DOHH2 (cell line): ENCODE measurements around the gene METRN.
"Not testable (repeated sequence)": the region's sequence is repeated elsewhere in the genome, so short reads cannot be mapped to it uniquely, and the experiment has no call there.

Experiments
- H3F3A ChIP-seq: fragments of 200-600 bp; sonication (generic), shearing (Covaris generic); 2 replicates; pipeline ENCODE4 v1.6.0; 2016; ENCODE audit warnings: antibody characterized with exemption, mild to moderate bottlenecking; ENCODE audit not compliant: control insufficient read depth, insufficient read depth
- H3K27ac ChIP-seq: fragments of 200-600 bp; sonication (generic); 2 replicates; pipeline ENCODE4 v1.5.1; 2014; ENCODE audit warnings: low read depth, mild to moderate bottlenecking, low read length, moderate library complexity
- H3K27me3 ChIP-seq: fragments of 200-600 bp; sonication (generic); 2 replicates; pipeline ENCODE4 v1.6.1; 2014; ENCODE audit warnings: mild to moderate bottlenecking, low read length, mixed read lengths; ENCODE audit not compliant: control insufficient read depth
- H3K36me3 ChIP-seq: fragments of 200-600 bp; sonication (generic); 2 replicates; pipeline ENCODE4 v1.6.1; 2014; ENCODE audit warnings: mild to moderate bottlenecking, low read length, moderate library complexity, mixed read lengths; ENCODE audit not compliant: control insufficient read depth
- H3K4me1 ChIP-seq: fragments of 200-600 bp; sonication (generic); 2 replicates; pipeline ENCODE4 v1.6.1; 2014; ENCODE audit warnings: mild to moderate bottlenecking, low read length, mixed read lengths; ENCODE audit not compliant: control insufficient read depth
- H3K4me2 ChIP-seq: fragments of 200-600 bp; sonication (generic); 2 replicates; pipeline ENCODE4 v1.6.0; 2014; ENCODE audit warnings: mild to moderate bottlenecking, low read length, moderate library complexity
- H3K4me3 ChIP-seq: fragments of 200-600 bp; sonication (generic); 2 replicates; pipeline ENCODE4 v1.5.1; 2014; ENCODE audit warnings: mild to moderate bottlenecking, low read length, mixed read lengths
- H3K79me2 ChIP-seq: fragments of 200-600 bp; sonication (generic); 2 replicates; pipeline ENCODE4 v1.6.1; 2014; ENCODE audit warnings: mild to moderate bottlenecking, low read length, mixed read lengths; ENCODE audit not compliant: control insufficient read depth
- H3K9me2 ChIP-seq: fragments of 200-600 bp; sonication (generic); replicated peaks from 2 replicates; pipeline ENCODE4 v1.6.1; 2014; ENCODE audit warnings: mild to moderate bottlenecking, low read length, mixed read lengths; ENCODE audit not compliant: control insufficient read depth
- H3K9me3 ChIP-seq: fragments of 200-600 bp; sonication (generic); 2 replicates; pipeline ENCODE4 v1.6.1; 2014; ENCODE audit warnings: antibody characterized with exemption, low read length, mixed read lengths; ENCODE audit not compliant: control insufficient read depth, insufficient read depth
- H4K20me1 ChIP-seq: fragments of 200-600 bp; sonication (generic); 2 replicates; pipeline ENCODE4 v1.6.0; 2014; ENCODE audit warnings: low read depth, mild to moderate bottlenecking, antibody characterized with exemption, low read length, moderate library complexity; ENCODE audit not compliant: control insufficient read depth, insufficient read depth
- CTCF ChIP-seq: fragments of 200-600 bp; sonication (generic); IDR thresholded peaks from one replicate; pipeline ENCODE4 v1.5.1; 2014; ENCODE audit warnings: antibody characterized with exemption, mild to moderate bottlenecking, low read depth, low read length; ENCODE audit not compliant: poor library complexity, severe bottlenecking
- EZH2phosphoT487 ChIP-seq: fragments of 200-600 bp; sonication (generic); IDR thresholded peaks from 2 replicates; pipeline ENCODE4 v1.6.1; 2017; ENCODE audit warnings: borderline replicate concordance, mild to moderate bottlenecking, antibody characterized with exemption, low read length, moderate library complexity, mixed read lengths

METRN gene

GRCh38 chr16:752007-752312 is 37.0 kb downstream of the METRN start:
- H4K20me1 ChIP-seq = no peaks in the 10 kb centered on the region
- H3K9me2 ChIP-seq = no peaks in the 10 kb centered on the region
- no peak for TF ChIP-seq EZH2phosphoT487
- TF ChIP-seq CTCF = no peak
- no peak overlapping the region for H3K4me2 ChIP-seq
- H3K27me3 ChIP-seq = peaks cover 3% of the 10 kb centered on the region; the same call in 1 of the 2 replicates
- H3K4me1 ChIP-seq = no peaks in the 10 kb centered on the region
- H3K79me2 ChIP-seq = no peaks in the 10 kb centered on the region
- no peak overlapping the region for H3K27ac ChIP-seq
- no peaks in the 10 kb centered on the region for H3K36me3 ChIP-seq
- no peaks in the 10 kb centered on the region for H3K9me3 ChIP-seq
- H3K4me3 ChIP-seq = no peak overlapping the region
- H3F3A ChIP-seq = no peaks in the 10 kb centered on the region

- H4K20me1 ChIP-seq = not testable (repeated sequence)
These were observed 39.2 kb downstream of the METRN start for GRCh38 chr16:754121-754607.

GRCh38 chr16:754656-755055 is 39.7 kb downstream of the METRN start:
- Histone ChIP-seq H3K79me2 (no peaks in the 10 kb centered on the region), H3K27ac (no peak overlapping the region), H3F3A (no peaks in the 10 kb centered on the region), H3K9me2 (no peaks in the 10 kb centered on the region), H3K9me3 (no peaks in the 10 kb centered on the region), H3K4me1 (no peaks in the 10 kb centered on the region), H3K36me3 (no peaks in the 10 kb centered on the region), H3K27me3 (peaks cover 3% of the 10 kb centered on the region; the same call in 1 of the 2 replicates), H3K4me3 (no peak overlapping the region), H4K20me1 (no peaks in the 10 kb centered on the region), H3K4me2 (no peak overlapping the region)
- no peak for TF ChIP-seq EZH2phosphoT487
- TF ChIP-seq CTCF = no peak

More at GRCh38 chr16:754121-754607, 39.2 kb downstream of the METRN start:
- not testable (repeated sequence) for H3K79me2 ChIP-seq, H3K36me3 ChIP-seq, H3K9me2 ChIP-seq, H3F3A ChIP-seq, H3K27ac ChIP-seq, H3K4me1 ChIP-seq, H3K4me2 ChIP-seq, H3K4me3 ChIP-seq, H3K27me3 ChIP-seq, H3K9me3 ChIP-seq

- Histone ChIP-seq H3K4me2 (no peak overlapping the region), H3K36me3 (no peaks in the 10 kb centered on the region), H3K27ac (no peak overlapping the region), H3K4me3 (no peak overlapping the region), H3K4me1 (no peaks in the 10 kb centered on the region), H3K9me3 (no peaks in the 10 kb centered on the region), H4K20me1 (no peaks in the 10 kb centered on the region), H3K27me3 (peaks cover 3% of the 10 kb centered on the region; the same call in 1 of the 2 replicates), H3K79me2 (no peaks in the 10 kb centered on the region), H3K9me2 (no peaks in the 10 kb centered on the region), H3F3A (no peaks in the 10 kb centered on the region)
- no peak for TF ChIP-seq EZH2phosphoT487
- no peak for TF ChIP-seq CTCF
These were observed 41.5 kb downstream of the METRN start for GRCh38 chr16:756428-756827.
